DMS53 (cell line): ENCODE data around the gene TRAPPC5.
A peak's percentile ranks its signal among the peaks of the same experiment; 100 is the strongest.

Experiments used
- DNase-seq: peaks from one replicate; lab custom pipeline; 2025; lab: John Stamatoyannopoulos, UW

TRAPPC5 gene

GRCh38 chr19:7645656-7646425 lies 34.8 kb upstream of the TRAPPC5 start:
- DNase-seq, result no peak

DNA sequence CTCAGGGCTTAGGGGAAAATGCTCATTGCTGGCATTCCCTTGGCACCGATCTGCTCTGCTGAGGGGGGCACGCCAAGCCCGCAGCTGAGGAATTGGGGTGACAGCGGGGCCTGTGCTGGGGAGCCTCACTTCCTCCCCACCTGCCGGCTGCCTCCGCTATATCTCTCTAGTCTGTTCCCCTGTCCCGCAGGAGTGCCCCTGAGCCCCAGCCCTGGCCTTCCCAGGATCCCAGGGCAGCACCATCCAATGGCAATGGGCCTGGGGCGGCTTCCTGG lies 34.3 kb upstream of the TRAPPC5 start:
- no peak for DNase-seq

- DNase-seq, result no peak
Measured at GRCh38 chr19:7647156-7647555, 33.5 kb upstream of the TRAPPC5 start.

DNA sequence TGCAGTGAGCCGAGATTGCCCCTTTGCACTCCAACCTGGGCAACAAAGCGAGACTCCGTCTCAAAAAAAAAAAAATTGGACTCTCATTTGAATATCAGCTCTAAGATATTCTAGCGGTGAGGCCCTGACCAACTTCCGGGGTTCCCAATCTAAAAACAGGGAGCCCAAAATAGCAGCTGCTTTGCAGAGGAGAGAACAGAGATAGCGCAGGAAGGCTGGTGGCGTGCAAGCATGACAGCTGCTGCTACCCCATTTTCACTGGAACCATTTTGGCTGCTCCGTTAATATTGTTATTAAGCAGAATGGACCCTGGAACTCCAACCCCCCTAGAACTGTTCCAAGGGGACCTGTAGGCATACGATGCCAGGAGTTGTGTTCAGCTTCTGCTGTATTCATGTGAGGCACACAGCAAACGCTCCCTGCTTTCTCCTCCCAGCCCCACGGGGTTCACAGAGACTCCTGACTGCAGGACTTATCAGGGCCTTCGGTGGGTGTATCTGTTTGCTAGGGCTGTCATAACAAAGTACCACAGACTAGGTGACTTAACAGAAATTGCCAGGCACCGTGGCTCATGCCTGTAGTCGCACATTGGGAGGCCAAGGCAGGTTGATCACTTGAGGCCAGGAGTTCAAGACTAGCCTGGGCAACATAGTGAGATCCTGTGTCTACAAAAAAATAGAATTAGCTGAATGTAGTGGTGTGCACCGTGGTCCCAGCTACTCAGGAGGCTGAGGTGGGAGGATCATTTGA lies 32.2 kb upstream of the TRAPPC5 start:
- no peak for DNase-seq

DNA sequence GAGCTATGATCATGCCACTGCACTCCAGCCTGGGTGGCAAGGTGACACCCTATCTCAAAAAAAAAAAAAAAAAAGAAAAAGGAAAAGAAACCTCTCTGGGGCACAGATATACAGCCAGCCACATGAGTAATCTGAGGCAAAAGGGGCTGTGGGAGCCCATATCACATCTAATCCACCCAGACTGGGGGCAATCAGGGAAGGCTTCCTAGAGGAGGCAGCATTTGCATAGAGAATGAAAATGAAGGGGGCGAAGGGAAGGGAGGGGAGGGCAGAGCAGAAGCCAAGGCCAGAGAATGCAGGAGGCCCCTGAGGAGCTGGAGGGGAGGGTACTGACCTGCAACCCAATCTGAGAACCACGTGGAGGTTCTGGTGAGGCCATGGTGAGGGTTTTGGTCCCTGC lies 30.5 kb upstream of the TRAPPC5 start:
- no peak for DNase-seq

DNA sequence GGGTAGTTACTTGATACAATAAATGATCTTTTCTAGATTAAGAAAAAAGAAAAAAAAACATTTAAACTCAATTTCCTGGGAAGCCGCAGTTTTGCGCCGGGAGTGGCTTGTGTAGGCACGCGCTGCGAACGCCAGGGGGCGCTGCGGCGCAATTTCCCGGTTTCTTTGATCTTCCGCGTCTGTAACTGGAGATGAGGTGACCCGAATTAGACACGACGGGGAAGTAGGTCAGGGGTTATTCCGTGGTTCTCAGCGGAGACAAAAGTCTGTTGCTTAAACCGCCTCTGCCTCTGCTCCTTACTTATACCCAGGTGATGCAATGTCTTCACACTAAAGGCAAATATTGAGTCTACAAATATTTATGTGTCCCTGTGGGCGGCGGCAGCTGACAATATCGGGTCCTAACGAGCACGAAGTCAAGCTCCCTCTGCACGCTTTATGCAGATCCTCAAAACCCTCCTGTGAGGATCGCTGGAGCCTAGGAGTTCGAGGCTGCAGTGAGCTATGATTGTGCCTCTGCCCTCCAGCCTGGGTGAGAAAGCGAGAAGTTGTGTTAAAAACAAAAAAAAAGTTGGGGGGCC lies 28.5 kb upstream of the TRAPPC5 start:
- DNase-seq, result peak; percentile 91

DNA sequence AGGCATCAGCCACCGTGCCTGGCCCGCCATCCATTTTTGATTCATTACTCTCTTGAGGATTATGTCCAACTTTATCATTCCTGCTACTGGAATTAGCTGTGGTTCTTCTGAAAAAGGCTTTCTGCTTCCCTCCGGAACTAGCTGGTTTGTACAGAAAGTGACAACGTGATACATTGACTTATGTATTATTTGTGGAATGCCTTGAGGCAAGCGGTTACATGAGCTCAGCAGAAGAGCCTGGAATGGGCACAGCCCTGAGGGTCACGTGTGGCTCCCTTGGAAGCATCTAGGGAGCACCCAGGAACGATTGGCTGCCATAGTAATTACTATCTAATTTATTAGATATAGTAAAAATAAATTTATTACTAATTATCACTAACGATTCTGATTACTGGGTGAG lies 26.2 kb upstream of the TRAPPC5 start:
- no peak for DNase-seq

- DNase-seq, result no peak
Measured at GRCh38 chr19:7655581-7655980, 25.1 kb upstream of the TRAPPC5 start.

DNA sequence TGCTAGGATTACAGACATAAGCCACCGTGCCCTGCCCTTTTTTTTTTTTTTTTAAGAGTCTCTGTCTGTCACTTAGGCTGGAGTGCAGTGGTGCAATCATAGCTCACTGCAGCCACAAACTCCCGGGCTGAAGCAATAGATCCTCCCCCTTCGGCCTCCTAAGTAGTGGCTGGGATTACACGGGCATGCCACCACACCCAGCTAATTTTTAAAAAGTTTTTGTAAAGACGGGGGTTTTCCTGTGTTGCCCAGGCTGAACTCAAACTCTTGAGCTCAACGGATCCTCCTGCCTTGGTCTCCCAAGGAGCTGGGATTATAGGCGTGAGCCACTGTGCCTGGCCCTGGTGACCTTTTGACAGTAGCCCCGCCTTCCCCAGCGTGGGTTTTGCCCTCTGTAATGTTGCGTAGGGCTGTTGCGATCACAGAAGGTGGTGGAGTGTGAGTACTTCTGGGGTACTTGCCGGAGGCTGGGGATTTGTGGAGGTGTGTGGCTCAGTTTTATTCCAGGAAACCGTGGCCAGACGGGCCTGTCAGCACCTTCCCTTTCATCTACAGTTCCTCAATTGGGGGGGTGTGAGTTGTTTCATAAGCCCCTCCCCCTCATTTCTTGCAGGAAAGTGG lies 23.4 kb upstream of the TRAPPC5 start:
- DNase-seq, result no peak

- DNase-seq, result no peak
Measured at GRCh38 chr19:7658219-7658686, 22.4 kb upstream of the TRAPPC5 start.

DNA sequence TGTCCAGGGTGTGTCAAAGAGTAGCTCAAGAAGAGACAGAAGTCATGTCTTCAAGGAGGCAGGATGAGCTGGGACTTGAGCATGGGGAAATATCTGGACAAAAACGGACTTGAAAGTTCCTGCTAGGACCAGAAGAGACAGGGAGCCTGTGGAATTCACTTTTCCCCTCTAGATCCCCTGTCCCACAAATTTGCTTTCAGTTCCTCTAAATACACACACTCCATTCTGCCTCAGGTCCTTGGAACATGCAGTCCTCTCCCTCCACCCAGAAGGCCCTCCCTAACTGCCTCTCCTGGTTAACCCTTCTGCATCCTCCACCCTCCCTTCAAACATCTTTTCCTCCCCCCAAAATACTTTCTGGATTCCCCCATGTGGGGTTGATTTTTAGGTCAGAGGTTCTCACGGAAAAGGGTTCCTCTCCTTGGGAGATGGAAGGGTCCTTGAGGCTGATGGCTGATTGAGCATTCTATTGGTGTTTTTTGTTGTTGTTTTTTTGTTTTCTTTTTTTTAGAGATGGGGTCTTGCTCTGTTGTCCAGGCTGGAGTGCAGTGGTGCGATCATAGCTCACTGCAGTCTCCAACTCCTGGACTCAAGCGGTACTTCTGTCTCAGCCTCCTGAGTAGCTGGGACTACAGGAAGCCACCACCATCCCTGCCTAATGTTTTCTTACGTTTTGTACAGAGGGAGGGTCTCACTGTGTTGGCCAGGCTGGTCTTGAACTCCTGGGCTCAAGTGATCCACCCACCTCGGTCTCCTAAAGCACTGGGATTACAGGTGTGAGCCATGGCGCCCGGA lies 18.7 kb upstream of the TRAPPC5 start:
- no peak for DNase-seq

GRCh38 chr19:7662657-7663056 lies 18.0 kb upstream of the TRAPPC5 start:
- DNase-seq, result no peak

DNA sequence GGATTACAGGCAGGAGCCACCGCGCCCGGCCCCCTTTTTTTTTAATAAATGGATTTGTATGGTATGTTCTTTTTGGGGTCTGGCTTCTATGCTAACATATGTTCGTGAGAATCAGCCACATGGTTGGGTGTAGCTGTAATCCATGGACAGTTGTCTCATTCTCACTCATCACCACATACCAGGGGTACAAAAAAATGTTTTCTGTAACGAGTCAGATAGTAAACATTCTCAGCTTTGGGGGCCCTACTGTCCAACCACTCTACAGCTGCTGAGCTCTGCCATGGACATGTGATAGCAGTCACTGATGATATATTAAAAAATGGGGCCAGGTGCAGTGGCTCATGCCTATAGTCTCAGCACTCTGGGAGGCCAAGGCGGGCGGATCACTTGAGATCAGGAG lies 16.9 kb upstream of the TRAPPC5 start:
- DNase-seq, result no peak

- DNase-seq, result no peak
Measured at GRCh38 chr19:7665076-7665475, 15.6 kb upstream of the TRAPPC5 start.

DNA sequence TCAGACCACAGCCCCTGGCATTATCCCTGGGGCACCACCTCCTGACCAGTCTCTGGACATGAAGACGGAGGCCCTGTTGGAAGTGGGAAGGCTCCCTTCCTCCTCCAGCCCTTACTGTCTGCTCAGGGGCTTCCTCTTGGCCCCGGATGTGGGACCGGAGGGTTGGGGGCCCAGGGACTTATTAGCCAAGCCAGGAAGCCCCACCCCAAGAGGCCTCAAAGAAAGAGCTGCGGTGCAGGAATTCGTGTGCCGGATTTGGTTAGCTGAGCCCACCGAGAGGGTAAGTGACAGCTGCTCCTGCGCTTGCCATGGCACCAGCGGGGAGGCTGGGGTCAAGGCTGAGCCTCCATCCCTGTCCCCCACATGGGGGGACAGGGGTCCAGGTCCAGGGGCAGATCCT lies 11.8 kb upstream of the TRAPPC5 start, which contains the start of gene RETN:
TSS of gene RETN (plus strand) at position 208 of the 400 bp plus-strand sequence. CDS start 278 bp downstream, outside the sequence.
- no peak for DNase-seq

GRCh38 chr19:7669641-7670040 lies 11.0 kb upstream of the TRAPPC5 start:
- DNase-seq, result no peak

DNA sequence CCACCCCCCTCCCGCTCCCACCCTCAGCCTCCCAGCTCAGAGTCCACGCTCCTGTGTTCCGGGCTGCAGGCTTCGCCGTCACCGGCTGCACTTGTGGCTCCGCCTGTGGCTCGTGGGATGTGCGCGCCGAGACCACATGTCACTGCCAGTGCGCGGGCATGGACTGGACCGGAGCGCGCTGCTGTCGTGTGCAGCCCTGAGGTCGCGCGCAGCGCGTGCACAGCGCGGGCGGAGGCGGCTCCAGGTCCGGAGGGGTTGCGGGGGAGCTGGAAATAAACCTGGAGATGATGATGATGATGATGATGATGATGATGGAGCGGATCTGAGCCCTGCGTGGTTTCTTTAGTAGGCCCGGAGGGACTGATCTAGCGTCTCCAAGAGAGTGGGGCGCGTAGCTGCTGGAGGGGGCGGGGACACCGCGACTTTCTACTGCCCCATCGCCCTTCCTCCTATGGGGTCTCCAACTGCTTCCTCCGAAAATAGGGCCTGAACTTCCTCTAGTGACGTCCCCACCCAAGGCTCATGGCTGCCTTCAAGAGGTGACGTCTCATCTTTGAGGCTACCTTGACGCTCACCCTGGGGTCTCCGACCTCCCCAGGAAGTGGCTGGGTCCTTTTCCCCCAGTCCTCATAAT lies 10.4 kb upstream of the TRAPPC5 start:
- peak; percentile 65 for DNase-seq

- peak; percentile 36 for DNase-seq
Measured at GRCh38 chr19:7670790-7671189, 9.8 kb upstream of the TRAPPC5 start.

DNA sequence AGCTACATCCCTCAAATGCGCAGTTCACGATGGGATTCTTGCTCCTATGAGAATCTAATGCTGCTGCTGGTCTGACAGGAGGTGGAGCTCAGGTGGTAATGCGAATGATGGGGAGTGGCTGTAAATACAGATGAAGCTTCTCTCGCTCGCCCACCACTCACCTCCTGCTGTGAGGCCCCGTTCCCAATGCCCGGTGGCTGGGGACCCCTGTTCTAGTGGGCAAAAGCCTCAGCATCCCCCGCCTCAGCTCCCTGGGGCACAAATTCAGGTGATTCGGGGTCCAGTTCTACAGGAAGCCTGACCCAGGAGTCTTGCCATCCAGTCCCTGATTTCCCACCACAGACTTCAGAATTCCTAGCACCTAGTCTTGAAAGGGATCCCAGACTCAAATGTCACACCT lies 8.1 kb upstream of the TRAPPC5 start:
- DNase-seq, result no peak

DNA sequence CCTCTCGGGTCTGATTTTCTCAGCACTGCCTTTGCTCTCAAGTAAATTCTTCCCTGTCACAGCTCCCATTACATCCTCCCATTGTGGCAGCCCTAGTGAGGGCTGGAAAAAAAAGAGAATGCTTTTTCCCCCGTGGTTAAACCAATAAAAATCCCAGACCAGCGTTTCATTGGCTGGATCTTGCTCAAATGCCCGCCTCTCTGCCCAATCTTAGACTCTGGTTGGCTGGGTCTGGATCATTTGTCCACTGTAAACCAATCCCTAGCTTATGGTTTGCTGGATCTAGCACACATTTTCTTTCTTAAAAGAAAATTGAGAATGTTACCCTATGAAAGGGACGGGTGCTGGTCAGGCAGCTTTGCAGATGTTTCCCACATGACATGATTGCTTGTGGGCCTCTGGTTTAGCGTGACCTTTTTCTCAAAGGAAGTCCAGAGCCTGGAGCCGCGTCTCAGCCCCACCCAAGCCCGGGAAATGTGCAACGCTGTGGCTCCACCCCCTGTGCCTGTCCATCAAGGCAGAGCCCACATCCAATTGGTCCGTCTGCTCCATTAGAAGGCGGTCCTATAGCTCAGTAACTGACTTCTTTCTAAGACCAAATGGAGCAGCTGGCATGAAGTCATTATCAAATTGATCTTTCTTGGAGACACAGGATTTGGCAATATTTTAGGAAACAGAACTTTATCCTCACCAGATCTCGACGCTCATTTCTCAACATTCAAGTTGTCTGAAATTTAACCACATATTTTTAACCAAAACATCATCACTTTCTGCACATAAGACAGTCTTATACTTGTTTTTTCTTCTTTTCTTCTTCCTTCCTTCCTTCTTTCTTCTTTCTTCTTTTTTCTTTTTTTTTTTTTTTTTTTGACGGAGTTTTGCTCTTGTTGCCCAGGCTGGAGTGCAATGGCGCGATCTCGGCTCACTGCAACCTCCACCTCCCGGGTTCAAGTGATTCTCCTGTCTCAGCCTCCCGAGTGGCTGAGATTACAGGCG lies 6.3 kb upstream of the TRAPPC5 start:
- peak; percentile 73 for DNase-seq
